Parietal lobe (tissue), 1 donor: ENCODE results near the gene EPHA4. TPM values are rescaled to one million over a fixed set of nuclear protein-coding genes. Genes with fewer than 3 reads are reported as not detected.

Source experiments
- total RNA-seq: library from RNA; depleted of rRNA; stranded (reverse); fragments of >200 nt; gene quantifications from one replicate; pipeline ENCODE4 v1.2.3, GENCODE V29; 2014

Gene EPHA4
- total RNA-seq: 123 TPM

GRCh38 chr2:221572219-221572820 lies at the start of gene EPHA4:
Gene EPHA4, minus strand, starts transcription at chr2:221572304. Its CDS starts 56 bp downstream, at chr2:221572248.

